HCT116 (cell line): Measurements from ENCODE around the gene ZNF493.

Experiments
- ATF3 ChIP-seq: IDR thresholded peaks from 2 replicates; pipeline ENCODE4 v1.6.1; 2012
- CBX3 ChIP-seq: IDR thresholded peaks from 2 replicates; pipeline ENCODE4 v1.6.1; 2012; ENCODE audit warnings: low read depth
- CTCF ChIP-seq, 3 experiments: fragments of 200-600 bp in 1 of 3; sonication (generic) in 1 of 3; IDR thresholded peaks in 2 of 3; conservative IDR thresholded peaks in 1 of 3; 2 replicates each; pipeline ENCODE4 v1.5.1; 2012 to 2017; ENCODE audit warnings: low read depth in 2 of 3, low read length in 2 of 3, antibody characterized with exemption in 1 of 3, borderline replicate concordance in 1 of 3, control low read depth in 1 of 3, mild to moderate bottlenecking in 1 of 3, mixed read lengths in 1 of 3, mixed run types in 1 of 3, moderate library complexity in 1 of 3; ENCODE audit not compliant: insufficient read depth in 1 of 3
- ELF1 ChIP-seq: IDR thresholded peaks from 2 replicates; pipeline ENCODE4 v1.6.1; 2012; ENCODE audit warnings: low read depth, borderline replicate concordance
- EZH2phosphoT487 ChIP-seq: fragments of 200-600 bp; IDR thresholded peaks from 2 replicates; pipeline ENCODE4 v1.6.1; 2018; ENCODE audit warnings: antibody characterized with exemption, borderline replicate concordance
- FOSL1 ChIP-seq: IDR thresholded peaks from 2 replicates; pipeline ENCODE4 v1.6.1; 2012; ENCODE audit warnings: low read depth
- POLR2A ChIP-seq: IDR thresholded peaks from 2 replicates; pipeline ENCODE4 v1.7.0; 2011; ENCODE audit warnings: borderline replicate concordance; ENCODE audit not compliant: insufficient read depth, insufficient read length; ENCODE audit errors: extremely low read depth
- SIN3A ChIP-seq: IDR thresholded peaks from 2 replicates; pipeline ENCODE4 v1.6.1; 2012; ENCODE audit warnings: low read depth
- ZBTB33 ChIP-seq: IDR thresholded peaks from 2 replicates; pipeline ENCODE4 v1.6.1; 2011; ENCODE audit warnings: mild to moderate bottlenecking, low read length, moderate library complexity; ENCODE audit not compliant: insufficient replicate concordance; ENCODE audit errors: extremely low read depth

GRCh38 chr19:21362291-21362690, 34.6 kb upstream of the ZNF493 start:
- TF ChIP-seq CBX3 (no peak), SIN3A (no peak), ATF3 (no peak), CTCF (IDR thresholded peaks at IDR 0.05 in 2 of 3, conservative IDR thresholded peaks at IDR 0.05 in 1 of 3; ENCODE audit: borderline replicate concordance in 1 of 3, insufficient read depth in 1 of 3, low read depth in 2 of 3, low read length in 2 of 3) (no peak), ELF1 (no peak), POLR2A (no peak), FOSL1 (no peak), EZH2phosphoT487 (no peak), ZBTB33 (no peak)
